ENCODE results near the gene AP1M1.

DNA sequence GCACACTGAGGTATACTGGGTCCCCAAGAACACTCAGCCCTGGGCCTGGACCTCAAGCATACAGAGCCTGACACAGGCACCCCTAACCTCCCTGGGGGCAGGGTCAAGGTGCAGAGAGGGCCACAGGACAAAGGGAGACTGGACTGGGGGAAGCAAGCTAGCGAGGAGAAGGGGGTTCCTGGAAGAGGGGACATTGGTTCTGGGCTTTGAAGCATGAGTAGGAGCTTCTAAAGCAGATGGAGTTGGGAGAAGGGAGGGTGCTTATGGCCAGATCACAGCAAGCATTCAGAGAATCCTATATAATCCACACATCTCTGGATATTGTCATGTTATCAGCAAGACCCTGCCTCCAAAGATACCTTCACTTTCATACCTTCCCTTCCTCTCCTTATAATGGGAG, 27.6 kb upstream of the AP1M1 start:
- TF ChIP-seq ZNF366 (tag by site-specific recombination; conservative IDR thresholded peaks at IDR 0.05) (no peak), ZBTB7A (tag by site-specific recombination; IDR thresholded peaks at IDR 0.05; ENCODE audit: low read depth) (no peak), ZNF529 (tag by site-specific recombination; IDR thresholded peaks at IDR 0.05; ENCODE audit: insufficient replicate concordance) (no peak), ZBTB17 (tag by site-specific recombination; IDR thresholded peaks at IDR 0.05) (no peak), TRIM28 (IDR thresholded peaks at IDR 0.05; ENCODE audit: borderline replicate concordance, low read length) (no peak), SP7 (tag by site-specific recombination; IDR thresholded peaks at IDR 0.05) (no peak), ZFP3 (tag by site-specific recombination; IDR thresholded peaks at IDR 0.05; ENCODE audit: low read depth) (peak; percentile 79)
- TF ChIP-seq, protein P1, sequence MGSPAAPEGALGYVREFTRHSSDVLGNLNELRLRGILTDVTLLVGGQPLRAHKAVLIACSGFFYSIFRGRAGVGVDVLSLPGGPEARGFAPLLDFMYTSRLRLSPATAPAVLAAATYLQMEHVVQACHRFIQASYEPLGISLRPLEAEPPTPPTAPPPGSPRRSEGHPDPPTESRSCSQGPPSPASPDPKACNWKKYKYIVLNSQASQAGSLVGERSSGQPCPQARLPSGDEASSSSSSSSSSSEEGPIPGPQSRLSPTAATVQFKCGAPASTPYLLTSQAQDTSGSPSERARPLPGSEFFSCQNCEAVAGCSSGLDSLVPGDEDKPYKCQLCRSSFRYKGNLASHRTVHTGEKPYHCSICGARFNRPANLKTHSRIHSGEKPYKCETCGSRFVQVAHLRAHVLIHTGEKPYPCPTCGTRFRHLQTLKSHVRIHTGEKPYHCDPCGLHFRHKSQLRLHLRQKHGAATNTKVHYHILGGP (tag by site-specific recombination; IDR thresholded peaks at IDR 0.05): no peak
- TF ChIP-seq, protein P2, sequence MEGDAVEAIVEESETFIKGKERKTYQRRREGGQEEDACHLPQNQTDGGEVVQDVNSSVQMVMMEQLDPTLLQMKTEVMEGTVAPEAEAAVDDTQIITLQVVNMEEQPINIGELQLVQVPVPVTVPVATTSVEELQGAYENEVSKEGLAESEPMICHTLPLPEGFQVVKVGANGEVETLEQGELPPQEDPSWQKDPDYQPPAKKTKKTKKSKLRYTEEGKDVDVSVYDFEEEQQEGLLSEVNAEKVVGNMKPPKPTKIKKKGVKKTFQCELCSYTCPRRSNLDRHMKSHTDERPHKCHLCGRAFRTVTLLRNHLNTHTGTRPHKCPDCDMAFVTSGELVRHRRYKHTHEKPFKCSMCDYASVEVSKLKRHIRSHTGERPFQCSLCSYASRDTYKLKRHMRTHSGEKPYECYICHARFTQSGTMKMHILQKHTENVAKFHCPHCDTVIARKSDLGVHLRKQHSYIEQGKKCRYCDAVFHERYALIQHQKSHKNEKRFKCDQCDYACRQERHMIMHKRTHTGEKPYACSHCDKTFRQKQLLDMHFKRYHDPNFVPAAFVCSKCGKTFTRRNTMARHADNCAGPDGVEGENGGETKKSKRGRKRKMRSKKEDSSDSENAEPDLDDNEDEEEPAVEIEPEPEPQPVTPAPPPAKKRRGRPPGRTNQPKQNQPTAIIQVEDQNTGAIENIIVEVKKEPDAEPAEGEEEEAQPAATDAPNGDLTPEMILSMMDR (tag by site-specific recombination; IDR thresholded peaks at IDR 0.05): no peak

Data from HEK293 (cell line).